GM12878 (cell line): ENCODE measurements around the gene CRELD2. TPM values are rescaled to one million over a fixed set of nuclear protein-coding genes. Genes with fewer than 3 reads are reported as not detected.

Experiments
- ATAC-seq: fragments of 200-7000 bp; cut with Tn5 transposase; 3 replicates; pipeline ENCODE4 v1.9.1; 2020; ENCODE audit warnings: mild to moderate bottlenecking, moderate library complexity
- BruUV-seq: library from RNA; stranded (reverse); fragments of 400-500 nt; replicated peaks from 2 replicates; lab custom pipeline; 2021; lab: Mats Ljungman, UMichigan
- CTCF ChIA-PET: fragments of 300-600 bp; sonication (Branson Sonifier 250); formaldehyde crosslinking; extraction: SDS; loops from one replicate; lab custom pipeline; 2021; ENCODE audit warnings: inconsistent platforms; lab: Yijun Ruan, JAX
- POLR2A ChIA-PET: fragments of 350-600 bp; formaldehyde crosslinking; extraction: SDS; loops from one replicate; lab custom pipeline; 2021; ENCODE audit warnings: inconsistent platforms; lab: Charles Lee
- RAD21 ChIA-PET: fragments of 300-600 bp; sonication (Branson Sonifier 250); formaldehyde crosslinking; loops from one replicate; lab custom pipeline; 2023; ENCODE audit warnings: antibody characterized with exemption; ENCODE audit not compliant: unreplicated experiment; lab: Charles Lee
- SMC1A ChIA-PET: fragments of 300-600 bp; sonication (Branson Sonifier 250); formaldehyde crosslinking; loops from one replicate; lab custom pipeline; 2023; ENCODE audit not compliant: unreplicated experiment, uncharacterized antibody; lab: Charles Lee
- DNase-seq: peaks from one replicate; pipeline ENCODE4 v3.0.0-alpha.2; 2011; ENCODE audit warnings: low read depth, low spot score
- FAIRE-seq: peaks from 3 replicates; lab custom pipeline; 2011; peaks lifted over from hg19 to GRCh38; lab: Jason Lieb, UNC
- H2AFZ ChIP-seq: 2 replicates; pipeline ENCODE4 v1.6.0; 2011; ENCODE audit warnings: low read depth, low read length, control low read depth; ENCODE audit not compliant: control insufficient read depth
- H3K27ac ChIP-seq: 2 replicates; pipeline ENCODE4 v1.5.1; 2011; ENCODE audit warnings: control low read depth; ENCODE audit not compliant: control insufficient read depth, insufficient read depth
- H3K27me3 ChIP-seq, 2 experiments: replicated peaks in 1 of 2; 2 replicates each; pipeline versions ENCODE4 v1.6.0 to v1.6.1; 2011; ENCODE audit warnings: low read length in 1 of 2; ENCODE audit not compliant: control insufficient read depth in 2 of 2, insufficient read depth in 2 of 2
- H3K36me3 ChIP-seq, 2 experiments: 2 replicates each; pipeline ENCODE4 v1.5.1; 2011; ENCODE audit warnings: low read length in 1 of 2; ENCODE audit not compliant: control insufficient read depth in 2 of 2, insufficient read depth in 2 of 2
- H3K4me1 ChIP-seq: 2 replicates; pipeline ENCODE4 v1.6.1; 2011; ENCODE audit warnings: mild to moderate bottlenecking, low read length, moderate library complexity, mixed read lengths; ENCODE audit not compliant: control insufficient read depth, insufficient read depth
- H3K4me2 ChIP-seq: 2 replicates; pipeline ENCODE4 v1.6.0; 2011; ENCODE audit warnings: control low read depth; ENCODE audit not compliant: control insufficient read depth, insufficient read depth
- H3K4me3 ChIP-seq: fragments of 200-600 bp; sonication (generic); 2 replicates; pipeline ENCODE4 v1.5.1; 2016
- H3K79me2 ChIP-seq: 2 replicates; pipeline ENCODE4 v1.6.0; 2011; ENCODE audit warnings: low read length; ENCODE audit not compliant: control insufficient read depth, insufficient read depth
- H3K9ac ChIP-seq: 2 replicates; pipeline ENCODE4 v1.8.0; 2011; ENCODE audit warnings: low read length, control low read depth, mixed read lengths; ENCODE audit not compliant: control insufficient read depth, insufficient read depth
- H3K9me3 ChIP-seq: replicated peaks from 3 replicates; pipeline ENCODE4 v1.5.1; 2011; ENCODE audit warnings: mild to moderate bottlenecking, low read length; ENCODE audit not compliant: control insufficient read depth, insufficient read depth
- H4K20me1 ChIP-seq: 2 replicates; pipeline ENCODE4 v1.6.0; 2011; ENCODE audit not compliant: control insufficient read depth, insufficient read depth
- BACH1 ChIP-seq: fragments of 450-650 bp; IDR thresholded peaks from 2 replicates; pipeline ENCODE4 v1.6.1; 2017; ENCODE audit warnings: mild to moderate bottlenecking, borderline replicate concordance
- CBX3 ChIP-seq: fragments of 200-600 bp; sonication (generic); IDR thresholded peaks from 2 replicates; pipeline ENCODE4 v1.6.1; 2016; ENCODE audit warnings: low read depth, borderline replicate concordance
- CBX5 ChIP-seq: sonication (generic); IDR thresholded peaks from 2 replicates; pipeline ENCODE4 v1.6.1; 2016; ENCODE audit warnings: low read depth, moderate library complexity, mild to moderate bottlenecking, inconsistent platforms
- CEBPZ ChIP-seq: fragments of 150-350 bp; IDR thresholded peaks from 2 replicates; pipeline ENCODE4 v1.6.1; 2016; ENCODE audit warnings: low read depth, low read length
- GABPA ChIP-seq: IDR thresholded peaks from 2 replicates; pipeline ENCODE4 v1.6.1; 2014; ENCODE audit warnings: antibody characterized with exemption, low read depth, mild to moderate bottlenecking, inconsistent platforms
- KAT2A ChIP-seq: conservative IDR thresholded peaks from 2 replicates; pipeline ENCODE4 v1.6.1; 2011; ENCODE audit warnings: low read depth, low read length; ENCODE audit not compliant: control insufficient read depth
- KDM1A ChIP-seq: fragments of 200-600 bp; sonication (generic); IDR thresholded peaks from 2 replicates; pipeline ENCODE4 v1.6.1; 2016; ENCODE audit warnings: borderline replicate concordance
- MTA3 ChIP-seq: IDR thresholded peaks from 2 replicates; pipeline ENCODE4 v1.6.1; 2012; ENCODE audit warnings: low read length, inconsistent platforms, borderline replicate concordance
- MYC ChIP-seq: IDR thresholded peaks from 2 replicates; pipeline ENCODE4 v1.6.1; 2011; ENCODE audit warnings: mild to moderate bottlenecking, low read length, moderate library complexity, inconsistent platforms; ENCODE audit not compliant: insufficient read depth, insufficient replicate concordance, insufficient read length, severe bottlenecking
- NFXL1 ChIP-seq: fragments of 450-650 bp; IDR thresholded peaks from 2 replicates; pipeline ENCODE4 v1.6.1; 2017; ENCODE audit warnings: antibody characterized with exemption, mild to moderate bottlenecking, borderline replicate concordance
- NFYB ChIP-seq: IDR thresholded peaks from 2 replicates; pipeline ENCODE4 v1.6.1; 2011; ENCODE audit warnings: low read depth, mild to moderate bottlenecking, low read length, improper control_type of control experiment, moderate library complexity; ENCODE audit not compliant: insufficient read depth
- SPI1 ChIP-seq: IDR thresholded peaks from 2 replicates; pipeline ENCODE4 v1.6.1; 2011; ENCODE audit warnings: low read depth, mild to moderate bottlenecking, low read length, moderate library complexity, borderline replicate concordance; ENCODE audit not compliant: insufficient read depth
- SREBF2 ChIP-seq: IDR thresholded peaks from 2 replicates; pipeline ENCODE4 v1.6.1; 2012; ENCODE audit warnings: mild to moderate bottlenecking, low read length
- TAF1 ChIP-seq: IDR thresholded peaks from 2 replicates; pipeline ENCODE4 v1.6.1; 2011; ENCODE audit warnings: mild to moderate bottlenecking, low read depth, low read length, borderline replicate concordance
- USF1 ChIP-seq: IDR thresholded peaks from 2 replicates; pipeline ENCODE4 v1.6.1; 2011; ENCODE audit warnings: borderline replicate concordance, low read depth, mild to moderate bottlenecking, moderate library complexity, mixed read lengths, low read length; ENCODE audit not compliant: insufficient read depth; ENCODE audit errors: extremely low read length
- WGBS: methylation state at CpG from one replicate; pipeline ENCODE4 v1.1.6; 2016; ENCODE audit warnings: low lambda C conversion rate; ENCODE audit not compliant: insufficient replicate concordance, insufficient coverage; ENCODE audit errors: missing lambda C conversion rate; 5-methylcytosine and 5-hydroxymethylcytosine counted together
- in situ Hi-C: fragments of 300-500 bp; cut with MboI; formaldehyde crosslinking; loops from 9 replicates; pipeline ENCODE4 v1.14.3; 2018; ENCODE audit warnings: mixed read lengths
- intact Hi-C: fragments of 100-400 bp; cut with micrococcal nuclease; formaldehyde crosslinking; loops from one replicate; pipeline ENCODE4 v1.14.2; 2022; ENCODE audit not compliant: unreplicated experiment
- polyA plus RNA-seq, 11 experiments: library from polyadenylated mRNA; depleted of rRNA in 4 of 11; unstranded in 6 of 11; stranded (reverse) in 5 of 11; fragments of >200 nt; fragmentation: Nextera tagmentation in 4 of 11; fragmentation: Illumina TruSeq in 1 of 11; extraction: Ambion mirVana in 4 of 11; extraction: Trizol in 1 of 11; gene quantifications; 1 replicate in 1 of 11; 2 replicates in 10 of 11; pipeline versions ENCODE4 v1.2.1 to v1.2.3, GENCODE V29; 2011 to 2016; ENCODE audit warnings: inconsistent platforms in 2 of 11, missing spikeins in 2 of 11, low read depth in 1 of 11
- total RNA-seq, 4 experiments: library from RNA; depleted of rRNA in 3 of 4; stranded (reverse); fragments of >200 nt in 3 of 4; fragmentation: Illumina TruSeq in 1 of 4; extraction: Trizol in 1 of 4; gene quantifications; 2 replicates each; pipeline versions ENCODE4 v1.2.1 to v1.2.3, GENCODE V29; 2013 to 2021

Gene CRELD2
- total and polyA plus RNA-seq, 10 of the 15 experiments (the other 5 are each of a cell fraction or from before 2014, with no cell fraction given) = 9.4 to 111 (median 25.9) TPM

- TF ChIP-seq MTA3 = no peak
- TF ChIP-seq NFXL1 = no peak
- no peak for TF ChIP-seq CBX3
These were observed 5.0 kb upstream of the CRELD2 start (continued) for GRCh38 chr22:49913446-49913845.

DNA sequence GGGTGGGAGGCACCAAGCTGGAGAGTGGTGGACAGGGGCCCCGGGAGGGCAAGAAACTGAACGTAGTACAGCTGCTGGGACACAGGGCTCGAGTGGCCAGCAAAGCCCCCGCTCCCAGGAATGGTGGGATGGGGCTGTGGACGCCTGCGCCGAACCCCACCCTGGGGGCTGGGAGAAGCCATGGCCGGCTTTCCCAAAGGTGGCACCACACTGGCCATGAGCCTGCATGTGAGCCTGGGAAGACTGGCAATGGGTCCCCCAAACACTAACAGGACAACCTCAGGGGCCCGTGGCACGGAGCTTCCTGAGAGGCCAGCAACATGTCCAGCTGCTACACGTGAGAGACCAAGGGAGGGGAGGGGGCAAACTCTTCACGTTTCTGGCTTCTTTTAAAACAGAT lies 4.2 kb upstream of the CRELD2 start:
- TF ChIP-seq KAT2A = no peak
- no peak for TF ChIP-seq NFYB
- no peak for TF ChIP-seq CEBPZ
- no peak for TF ChIP-seq USF1
- TF ChIP-seq MYC = no peak
- TF ChIP-seq GABPA = no peak
- no peak for TF ChIP-seq CBX5
- TF ChIP-seq BACH1 = no peak
- TF ChIP-seq SPI1 = no peak
- no peak for TF ChIP-seq KDM1A
- TF ChIP-seq TAF1 = no peak
- no peak for TF ChIP-seq SREBF2
- TF ChIP-seq, all 136 proteins: peak for 0
- CTCF ChIA-PET = interaction anchor here (1.2 kb wide), 1 partner anchor 11 kb away, joined by 3 read pairs; no protein-coding TSS in a partner anchor

More for the DNA sequence above, 4.2 kb upstream of the CRELD2 start:
- ATAC-seq = no peak
- H3K27ac ChIP-seq = no peak overlapping the region
- no peaks in the 10 kb centered on the region for H3K27me3 ChIP-seq
- no TSS peak for BruUV-seq
- H3K36me3 ChIP-seq = peaks cover 0 to 5% of the 10 kb centered on the region in 2 experiments; a peak in 3 of 4 replicates
- intact Hi-C loops (no loop called here), in situ Hi-C loops (no loop called here)
- H3K9ac ChIP-seq = no peak overlapping the region
- no peaks in the 10 kb centered on the region for H3K9me3 ChIP-seq
- 90% methylated on average over 9 of the region's 12 CpGs for WGBS
- H3K79me2 ChIP-seq = peaks cover 23% of the 10 kb centered on the region
- POLR2A ChIA-PET = no interaction called here
- no peak overlapping the region for H3K4me2 ChIP-seq
- no peak overlapping the region for H2AFZ ChIP-seq
- no peak for FAIRE-seq
- SMC1A ChIA-PET = interaction anchor here (0.9 to 3.0 kb wide), 2 partner anchors 32 to 34 kb away, joined by 3 to 8 read pairs; no protein-coding TSS in a partner anchor
- peaks cover 8% of the 10 kb centered on the region for H3K4me1 ChIP-seq
- H4K20me1 ChIP-seq = no peaks in the 10 kb centered on the region
- no peak for DNase-seq
- RAD21 ChIA-PET = no interaction called here
- no peak overlapping the region for H3K4me3 ChIP-seq
